ENCODE results near the gene TMEM81.

The TMEM81 gene

DNA sequence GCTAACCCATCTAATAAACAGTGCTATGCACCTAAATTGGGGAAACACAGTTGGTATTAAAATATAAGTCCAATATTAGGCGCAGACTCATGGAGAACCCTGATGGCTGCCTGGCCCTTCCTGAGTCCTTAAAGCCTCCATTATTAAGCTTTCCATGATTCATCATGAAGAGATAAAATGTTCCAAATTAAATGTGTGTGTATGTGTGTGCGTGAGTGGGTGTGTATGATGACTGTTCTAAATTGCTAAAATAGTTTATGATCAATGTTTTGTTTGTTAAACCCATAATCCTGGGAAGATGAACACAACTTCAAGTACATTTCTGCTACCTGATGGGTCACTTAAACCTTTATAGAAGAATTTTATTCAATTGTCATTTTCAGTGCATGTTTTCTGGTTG lies 43.8 kb upstream of the TMEM81 start:
- H3F3A ChIP-seq (ENCODE audit: control insufficient read depth, insufficient read depth): no peaks in the 10 kb centered on the region

DNA sequence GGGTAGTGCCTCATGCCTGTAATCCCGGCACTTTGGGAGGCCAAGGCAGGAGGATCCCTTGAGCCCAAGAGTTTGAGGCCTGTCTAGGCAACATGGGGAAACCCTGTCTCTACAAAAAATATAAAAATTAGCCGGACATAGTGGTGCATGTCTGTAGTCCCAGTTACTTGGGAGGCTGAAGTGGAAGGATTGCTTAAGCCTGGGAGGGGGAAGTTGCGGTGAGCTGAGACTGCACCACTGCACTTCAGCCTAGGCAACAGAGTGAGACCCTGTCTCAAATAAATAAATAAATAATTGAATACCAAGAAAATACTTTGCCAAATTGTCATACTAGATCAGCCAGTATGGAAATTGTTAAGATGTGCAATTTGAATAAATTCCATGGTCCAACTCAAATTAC lies 43.4 kb upstream of the TMEM81 start:
- Histone ChIP-seq H3K4me3 (ENCODE audit: low read length) (no peak overlapping the region), H3K27ac (ENCODE audit: low read depth, low read length) (no peak overlapping the region), H3K27me3 (ENCODE audit: control insufficient read depth, low read length) (no peaks in the 10 kb centered on the region), H4K20me1 (ENCODE audit: control insufficient read depth, insufficient read depth, low read depth, low read length) (no peaks in the 10 kb centered on the region), H3K9me2 (replicated peaks; ENCODE audit: control insufficient read depth, low read length) (no peaks in the 10 kb centered on the region), H3K4me1 (ENCODE audit: control insufficient read depth, low read length) (peaks cover 26% of the 10 kb centered on the region), H3K36me3 (ENCODE audit: control insufficient read depth, low read length) (no peaks in the 10 kb centered on the region), H3K4me2 (ENCODE audit: low read length) (no peak overlapping the region), H3K79me2 (ENCODE audit: control insufficient read depth, low read length) (no peaks in the 10 kb centered on the region), H3K9me3 (ENCODE audit: control insufficient read depth, insufficient read depth, low read length) (no peaks in the 10 kb centered on the region), H3F3A (ENCODE audit: control insufficient read depth, insufficient read depth) (no peaks in the 10 kb centered on the region)
- no peak for TF ChIP-seq EZH2phosphoT487 (IDR thresholded peaks at IDR 0.05; ENCODE audit: borderline replicate concordance, low read length)
- TF ChIP-seq, protein P1, sequence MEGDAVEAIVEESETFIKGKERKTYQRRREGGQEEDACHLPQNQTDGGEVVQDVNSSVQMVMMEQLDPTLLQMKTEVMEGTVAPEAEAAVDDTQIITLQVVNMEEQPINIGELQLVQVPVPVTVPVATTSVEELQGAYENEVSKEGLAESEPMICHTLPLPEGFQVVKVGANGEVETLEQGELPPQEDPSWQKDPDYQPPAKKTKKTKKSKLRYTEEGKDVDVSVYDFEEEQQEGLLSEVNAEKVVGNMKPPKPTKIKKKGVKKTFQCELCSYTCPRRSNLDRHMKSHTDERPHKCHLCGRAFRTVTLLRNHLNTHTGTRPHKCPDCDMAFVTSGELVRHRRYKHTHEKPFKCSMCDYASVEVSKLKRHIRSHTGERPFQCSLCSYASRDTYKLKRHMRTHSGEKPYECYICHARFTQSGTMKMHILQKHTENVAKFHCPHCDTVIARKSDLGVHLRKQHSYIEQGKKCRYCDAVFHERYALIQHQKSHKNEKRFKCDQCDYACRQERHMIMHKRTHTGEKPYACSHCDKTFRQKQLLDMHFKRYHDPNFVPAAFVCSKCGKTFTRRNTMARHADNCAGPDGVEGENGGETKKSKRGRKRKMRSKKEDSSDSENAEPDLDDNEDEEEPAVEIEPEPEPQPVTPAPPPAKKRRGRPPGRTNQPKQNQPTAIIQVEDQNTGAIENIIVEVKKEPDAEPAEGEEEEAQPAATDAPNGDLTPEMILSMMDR (IDR thresholded peaks at IDR 0.05; ENCODE audit: low read depth, low read length, poor library complexity, severe bottlenecking): no peak

More for the DNA sequence above, 43.8 kb upstream of the TMEM81 start:
- TF ChIP-seq EZH2phosphoT487 (IDR thresholded peaks at IDR 0.05; ENCODE audit: borderline replicate concordance, low read length): no peak
- TF ChIP-seq, protein P1 (IDR thresholded peaks at IDR 0.05; ENCODE audit: low read depth, low read length, poor library complexity, severe bottlenecking): no peak
- no peaks in the 10 kb centered on the region for H4K20me1 ChIP-seq (ENCODE audit: control insufficient read depth, insufficient read depth, low read depth, low read length)
- no peak overlapping the region for H3K4me3 ChIP-seq (ENCODE audit: low read length)
- H3K4me2 ChIP-seq (ENCODE audit: low read length): no peak overlapping the region
- H3K79me2 ChIP-seq (ENCODE audit: control insufficient read depth, low read length): no peaks in the 10 kb centered on the region
- H3K4me1 ChIP-seq (ENCODE audit: control insufficient read depth, low read length): peaks cover 23% of the 10 kb centered on the region
- H3K36me3 ChIP-seq (ENCODE audit: control insufficient read depth, low read length): no peaks in the 10 kb centered on the region
- H3K9me3 ChIP-seq (ENCODE audit: control insufficient read depth, insufficient read depth, low read length): no peaks in the 10 kb centered on the region
- H3K9me2 ChIP-seq (replicated peaks; ENCODE audit: control insufficient read depth, low read length): no peaks in the 10 kb centered on the region
- no peak overlapping the region for H3K27ac ChIP-seq (ENCODE audit: low read depth, low read length)
- no peaks in the 10 kb centered on the region for H3K27me3 ChIP-seq (ENCODE audit: control insufficient read depth, low read length)

DNA sequence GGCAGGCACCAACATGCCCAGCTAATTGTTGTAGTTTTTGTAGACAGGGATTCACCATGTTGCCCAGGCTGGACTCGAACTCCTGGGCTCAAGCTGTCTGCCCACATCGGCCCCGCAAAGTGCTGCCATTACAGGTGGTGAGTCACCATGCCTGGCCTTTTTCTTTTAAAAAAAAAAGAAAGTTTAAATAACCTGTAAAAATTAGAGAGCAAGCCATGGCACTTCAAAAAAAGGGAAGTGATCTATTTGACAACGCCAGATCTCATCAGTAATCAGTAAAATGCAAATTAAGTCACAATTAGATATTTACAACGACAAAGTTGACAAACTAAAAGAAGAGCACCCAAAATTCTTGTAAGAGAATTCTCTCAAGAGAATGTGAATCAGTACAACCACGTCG lies 40.5 kb upstream of the TMEM81 start:
- Histone ChIP-seq H3K36me3 (ENCODE audit: control insufficient read depth, low read length) (peaks cover 5% of the 10 kb centered on the region), H3K27me3 (ENCODE audit: control insufficient read depth, low read length) (no peaks in the 10 kb centered on the region), H3K79me2 (ENCODE audit: control insufficient read depth, low read length) (peaks cover 21% of the 10 kb centered on the region), H3K4me1 (ENCODE audit: control insufficient read depth, low read length) (peaks cover 41% of the 10 kb centered on the region), H3K4me2 (ENCODE audit: low read length) (peak overlapping the region; percentile 35), H3K9me3 (ENCODE audit: control insufficient read depth, insufficient read depth, low read length) (no peaks in the 10 kb centered on the region), H4K20me1 (ENCODE audit: control insufficient read depth, insufficient read depth, low read depth, low read length) (no peaks in the 10 kb centered on the region; the same call in 1 of the 2 replicates), H3K4me3 (ENCODE audit: low read length) (peak overlapping the region; percentile 39), H3F3A (ENCODE audit: control insufficient read depth, insufficient read depth) (no peaks in the 10 kb centered on the region), H3K9me2 (replicated peaks; ENCODE audit: control insufficient read depth, low read length) (no peaks in the 10 kb centered on the region), H3K27ac (ENCODE audit: low read depth, low read length) (peak overlapping the region; percentile 34)
- TF ChIP-seq, protein P1 (IDR thresholded peaks at IDR 0.05; ENCODE audit: low read depth, low read length, poor library complexity, severe bottlenecking): no peak
- TF ChIP-seq EZH2phosphoT487 (IDR thresholded peaks at IDR 0.05; ENCODE audit: borderline replicate concordance, low read length): no peak
